HG03139 (cell line): ENCODE measurements around the gene LMNB1.
A peak's percentile ranks its signal among the peaks of the same experiment; 100 is the strongest.
"Not testable (repeated sequence)": the region's sequence is repeated elsewhere in the genome, so short reads cannot be mapped to it uniquely, and the experiment has no call there.

ENCODE experiments used
- ATAC-seq: cut with Tn5 transposase; IDR thresholded peaks from one replicate; pipeline ENCODE4 v1.9.1; 2021; ENCODE audit not compliant: unreplicated experiment

LMNB1 gene

DNA sequence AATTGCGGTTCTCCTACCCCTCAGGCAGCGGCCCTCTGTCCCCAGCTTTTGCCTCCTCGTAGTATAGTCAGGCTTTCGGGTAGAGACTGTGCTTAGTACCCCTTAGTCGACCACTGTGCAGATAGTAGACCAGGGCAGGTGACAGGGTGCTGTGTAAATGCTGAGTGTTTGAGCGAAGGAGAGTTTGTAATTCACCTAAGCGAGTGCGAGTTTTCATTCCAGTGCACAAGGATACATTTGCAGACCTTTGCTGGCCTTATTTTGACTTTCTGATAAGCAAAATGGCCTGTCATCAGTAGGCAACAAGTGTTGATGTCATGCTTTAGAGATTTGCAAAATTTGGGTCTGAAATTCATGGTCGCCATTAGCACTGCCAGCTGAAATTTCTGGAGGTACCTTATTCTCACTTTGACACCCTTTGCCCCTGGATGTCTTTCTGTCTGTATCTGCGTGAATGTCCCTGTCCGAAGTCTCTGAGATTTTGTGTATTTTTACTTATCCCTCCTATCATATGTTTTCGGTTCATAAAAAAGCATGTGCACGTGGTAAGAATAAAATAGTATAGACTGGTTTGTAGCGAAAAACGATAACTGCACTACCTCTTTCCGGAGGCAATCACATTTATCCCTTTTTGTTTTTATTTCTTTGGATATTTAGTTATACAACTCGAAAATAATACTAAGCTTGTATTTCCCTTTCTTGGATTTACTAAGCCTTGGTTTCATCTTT, 1.9 kb downstream of the LMNB1 start:
- no peak for ATAC-seq

GRCh38 chr5:126780165-126780827, 3.4 kb downstream of the LMNB1 start:
- no peak for ATAC-seq

GRCh38 chr5:126788409-126788808, 11.5 kb downstream of the LMNB1 start:
- ATAC-seq: not testable (repeated sequence)

- no peak for ATAC-seq
Observed at GRCh38 chr5:126793097-126793496, 16.2 kb downstream of the LMNB1 start.

- ATAC-seq: not testable (repeated sequence)
Observed at GRCh38 chr5:126793648-126794047, 16.7 kb downstream of the LMNB1 start.

DNA sequence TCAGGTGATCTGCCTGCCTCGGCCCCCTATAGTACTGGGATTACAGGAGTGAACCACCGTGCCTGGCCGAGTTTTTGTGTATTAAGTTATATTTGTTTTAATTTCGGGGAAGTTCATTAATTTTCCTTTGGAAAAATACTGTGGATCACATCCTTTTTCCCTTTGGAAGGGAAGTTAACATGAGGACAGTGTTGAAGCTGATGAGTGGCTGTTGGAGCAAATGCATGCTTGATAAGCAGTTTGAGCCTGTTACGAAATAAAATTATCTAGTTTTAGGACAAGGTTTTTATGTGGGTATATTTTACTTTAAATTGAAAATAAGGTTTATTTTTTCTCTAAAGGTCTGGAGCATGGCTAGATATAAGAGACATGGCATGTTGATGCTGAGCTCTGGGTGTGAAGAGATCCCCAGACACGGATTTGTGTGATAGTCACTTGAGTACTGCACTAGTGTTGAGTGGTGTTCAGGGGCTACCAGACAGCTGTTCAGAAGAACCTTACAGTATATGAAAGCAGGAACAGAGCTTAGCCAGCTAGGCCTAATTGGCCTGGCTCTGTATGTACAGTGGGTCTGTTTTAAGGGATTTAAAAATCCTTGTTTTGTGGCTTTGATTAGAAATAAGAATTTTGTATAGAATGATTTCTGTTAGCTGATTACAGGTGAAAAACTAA, 17.4 kb downstream of the LMNB1 start:
- no peak for ATAC-seq

DNA sequence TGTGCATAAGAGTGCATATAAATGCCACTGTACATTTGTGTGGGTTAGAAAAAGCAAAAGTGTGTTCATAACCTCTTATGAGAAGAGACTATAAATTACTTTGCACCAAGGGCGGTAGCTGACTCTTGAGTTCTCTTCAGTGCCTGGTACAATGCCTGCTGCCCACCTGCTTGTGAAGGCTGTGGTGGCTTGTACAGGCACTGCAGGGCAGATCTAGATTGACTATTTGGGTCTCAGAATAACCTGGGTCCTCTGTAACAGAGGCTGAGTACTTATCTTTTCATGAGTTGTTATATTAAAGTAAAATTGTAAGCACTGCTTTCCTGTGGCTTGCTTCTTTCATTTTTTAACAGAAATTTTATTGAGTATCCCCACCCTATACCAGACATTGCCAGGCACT, 22.8 kb downstream of the LMNB1 start:
- no peak for ATAC-seq

- no peak for ATAC-seq
Observed at GRCh38 chr5:126801174-126801991, 24.4 kb downstream of the LMNB1 start.

DNA sequence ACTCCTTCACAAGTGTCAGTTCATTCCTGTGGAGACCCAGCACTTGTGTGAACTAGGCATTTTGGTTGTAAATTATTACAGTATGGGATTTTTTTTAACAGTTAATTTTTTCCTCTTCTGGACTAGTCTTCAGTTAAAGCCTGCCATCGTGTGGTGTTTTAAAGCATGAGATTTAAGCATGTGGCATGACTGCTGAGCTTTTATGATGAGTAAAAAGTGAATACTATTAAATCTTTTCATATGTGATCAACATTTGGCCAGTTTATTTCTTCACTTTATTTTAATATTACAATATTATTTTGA, 25.0 kb downstream of the LMNB1 start:
- ATAC-seq: no peak

GRCh38 chr5:126805063-126805462, 28.1 kb downstream of the LMNB1 start:
- no peak for ATAC-seq

DNA sequence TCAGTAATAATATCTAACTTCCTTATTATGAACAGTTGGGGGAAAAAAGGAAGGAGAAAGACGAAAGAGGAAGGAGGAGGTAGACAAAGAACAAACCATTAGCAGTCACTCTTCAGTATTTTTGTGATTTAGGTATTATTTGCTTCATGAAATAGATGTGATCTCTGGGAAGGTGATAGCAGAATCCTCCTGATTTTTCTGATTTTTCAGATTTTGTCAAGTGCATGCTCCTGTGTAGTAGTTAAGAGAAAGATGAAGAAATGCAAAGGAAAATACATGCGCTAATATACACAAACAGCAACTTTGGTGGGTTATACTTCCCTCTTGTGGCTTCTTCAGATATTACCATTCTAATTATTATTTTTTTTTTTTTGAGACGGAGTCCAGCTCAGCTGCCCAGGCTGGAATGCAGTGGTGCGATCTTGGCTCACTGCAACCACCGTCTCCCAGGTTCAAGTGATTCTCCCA, 31.6 kb downstream of the LMNB1 start:
- peak; percentile 43 for ATAC-seq

- no peak for ATAC-seq
Observed at GRCh38 chr5:126809916-126810315, 33.0 kb downstream of the LMNB1 start.

GRCh38 chr5:126810596-126811380, 33.9 kb downstream of the LMNB1 start:
- no peak for ATAC-seq

DNA sequence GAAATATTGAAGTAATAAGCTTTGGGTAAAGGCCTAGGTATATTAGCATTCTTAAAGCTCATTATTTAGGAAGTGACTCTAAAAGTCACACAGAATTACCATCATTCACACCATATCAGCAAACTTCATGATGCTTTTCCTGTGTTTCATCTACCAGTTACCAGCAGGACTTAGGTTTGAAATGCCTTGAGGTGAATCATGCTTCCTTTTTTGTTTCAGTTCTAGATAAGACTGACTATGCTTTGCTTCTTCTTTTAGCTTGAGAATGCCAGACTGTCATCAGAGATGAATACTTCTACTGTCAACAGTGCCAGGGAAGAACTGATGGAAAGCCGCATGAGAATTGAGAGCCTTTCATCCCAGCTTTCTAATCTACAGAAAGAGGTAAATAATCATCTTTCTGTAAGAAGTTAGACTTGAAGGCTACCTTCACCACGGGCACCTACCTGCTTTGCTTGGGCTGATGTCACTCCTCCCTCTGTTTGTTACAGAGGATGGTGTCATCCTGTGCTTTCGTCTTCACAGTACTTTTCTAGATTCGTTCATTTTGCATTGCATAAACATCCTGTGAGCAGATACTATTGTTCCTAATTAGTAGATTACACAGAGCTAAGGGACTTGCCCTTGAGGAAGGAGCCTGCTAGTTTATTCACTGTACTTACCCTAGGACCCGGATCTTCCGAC, 34.7 kb downstream of the LMNB1 start:
- ATAC-seq: no peak

DNA sequence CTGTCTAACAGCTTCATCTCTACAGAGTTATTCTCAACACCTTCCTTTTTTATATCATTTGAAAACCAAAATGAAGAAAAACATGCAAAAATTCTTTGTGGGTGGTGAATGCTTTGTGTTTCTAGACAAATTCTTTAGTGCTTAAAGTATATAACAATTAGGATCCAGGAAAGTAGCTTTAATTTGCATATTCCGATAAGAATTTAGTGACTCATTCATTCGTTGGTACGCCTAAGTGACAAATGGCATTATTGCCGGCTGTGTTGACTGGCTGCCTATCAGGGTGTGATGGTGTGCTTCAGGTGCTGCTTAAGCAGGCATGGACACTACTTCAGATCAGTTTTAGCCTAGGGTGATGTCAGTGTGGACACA, 35.2 kb downstream of the LMNB1 start:
- ATAC-seq: no peak

DNA sequence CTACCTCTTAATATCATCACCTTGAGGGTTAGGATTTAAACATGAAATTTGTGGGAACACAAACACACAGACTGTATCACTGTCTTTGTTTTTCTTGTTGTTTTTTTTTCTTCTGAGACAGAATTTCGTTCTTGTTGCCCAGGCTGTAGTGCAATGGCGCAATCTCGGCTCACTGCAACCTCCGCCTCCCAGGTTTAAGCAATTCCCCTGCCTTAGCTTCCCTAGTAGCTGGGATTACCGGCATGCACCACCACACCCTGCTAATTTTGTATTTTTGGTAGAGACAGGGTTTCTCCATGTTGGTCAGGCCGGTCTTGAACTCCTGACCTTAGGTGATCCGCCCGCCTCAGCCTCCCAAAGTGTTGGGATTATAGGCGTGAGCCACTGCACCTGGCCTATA, 36.9 kb downstream of the LMNB1 start:
- ATAC-seq: not testable (repeated sequence)

DNA sequence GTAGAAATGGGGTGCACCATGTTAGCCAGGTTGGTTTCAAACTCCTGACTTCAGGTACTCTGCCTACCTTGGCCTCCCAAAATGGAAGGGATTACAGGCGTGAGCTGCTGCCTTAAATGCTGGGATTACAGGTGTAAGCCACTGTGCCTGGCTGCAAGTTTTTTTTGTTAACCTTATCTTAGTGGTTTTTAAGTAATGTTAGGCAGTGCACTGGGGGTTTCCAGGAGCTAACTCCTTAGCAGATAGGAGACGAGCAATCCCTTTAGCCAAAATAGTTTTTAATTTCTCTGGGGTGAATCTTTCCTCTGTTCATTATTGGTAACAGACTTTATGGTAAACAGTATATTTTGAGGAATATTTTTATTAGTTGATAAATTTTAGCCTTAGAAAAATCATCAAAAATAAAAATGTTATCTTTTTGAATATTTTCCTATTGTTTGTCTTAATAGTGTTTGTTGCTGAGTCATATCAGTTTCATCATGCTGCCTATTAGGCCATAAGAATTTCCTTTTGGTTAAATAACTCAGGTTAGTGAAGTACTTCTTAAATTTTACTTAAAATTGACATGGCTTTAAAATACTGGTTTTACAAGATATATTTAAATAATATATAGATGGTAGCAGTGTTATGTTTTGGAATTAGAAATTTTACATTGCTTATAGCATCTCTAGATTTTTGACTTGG, 37.9 kb downstream of the LMNB1 start:
- ATAC-seq: no peak

DNA sequence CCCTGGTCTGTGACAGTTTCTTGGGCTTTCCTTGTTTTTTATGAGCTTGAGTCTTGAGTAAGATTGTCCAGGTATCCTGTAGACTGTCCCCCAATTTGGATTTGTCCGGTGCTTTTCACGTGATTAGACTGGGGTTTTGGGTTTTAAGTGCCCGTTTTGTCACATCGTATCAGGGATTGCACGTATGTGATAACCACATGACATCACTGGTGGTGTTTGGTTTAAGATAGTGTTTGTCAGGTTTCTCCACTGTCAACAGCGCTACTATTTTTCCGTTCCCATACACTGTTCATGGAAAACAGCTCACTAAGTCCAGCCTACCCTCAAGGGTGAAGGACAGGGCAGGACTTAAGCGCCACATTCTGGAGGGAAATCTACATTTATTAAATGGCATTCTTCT, 39.7 kb downstream of the LMNB1 start:
- ATAC-seq: no peak

GRCh38 chr5:126818736-126819135, 41.8 kb downstream of the LMNB1 start:
- no peak for ATAC-seq

GRCh38 chr5:126819253-126819652, 42.3 kb downstream of the LMNB1 start:
- ATAC-seq: no peak
